ENCODE data around the gene ROCK1.

DNA sequence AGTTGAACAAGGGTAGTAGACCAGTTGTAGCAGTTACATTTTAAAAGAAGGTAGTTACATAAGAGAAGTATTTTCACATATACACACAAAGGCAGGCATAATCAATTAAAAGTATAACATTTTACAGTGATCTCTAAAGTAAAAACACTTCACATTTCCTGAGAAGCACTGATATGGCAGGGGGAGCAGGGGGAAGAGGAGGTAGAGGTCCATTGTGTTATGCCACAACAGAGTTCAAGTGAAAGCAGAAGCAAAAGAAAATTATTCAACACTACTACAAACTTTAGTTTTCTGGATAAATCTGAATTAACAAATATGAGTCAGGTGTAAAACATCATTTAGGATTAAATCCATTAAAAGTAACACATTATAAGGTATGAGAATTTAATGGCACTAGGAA, 38.4 kb downstream of the ROCK1 start:
- TF ChIP-seq, protein P1, sequence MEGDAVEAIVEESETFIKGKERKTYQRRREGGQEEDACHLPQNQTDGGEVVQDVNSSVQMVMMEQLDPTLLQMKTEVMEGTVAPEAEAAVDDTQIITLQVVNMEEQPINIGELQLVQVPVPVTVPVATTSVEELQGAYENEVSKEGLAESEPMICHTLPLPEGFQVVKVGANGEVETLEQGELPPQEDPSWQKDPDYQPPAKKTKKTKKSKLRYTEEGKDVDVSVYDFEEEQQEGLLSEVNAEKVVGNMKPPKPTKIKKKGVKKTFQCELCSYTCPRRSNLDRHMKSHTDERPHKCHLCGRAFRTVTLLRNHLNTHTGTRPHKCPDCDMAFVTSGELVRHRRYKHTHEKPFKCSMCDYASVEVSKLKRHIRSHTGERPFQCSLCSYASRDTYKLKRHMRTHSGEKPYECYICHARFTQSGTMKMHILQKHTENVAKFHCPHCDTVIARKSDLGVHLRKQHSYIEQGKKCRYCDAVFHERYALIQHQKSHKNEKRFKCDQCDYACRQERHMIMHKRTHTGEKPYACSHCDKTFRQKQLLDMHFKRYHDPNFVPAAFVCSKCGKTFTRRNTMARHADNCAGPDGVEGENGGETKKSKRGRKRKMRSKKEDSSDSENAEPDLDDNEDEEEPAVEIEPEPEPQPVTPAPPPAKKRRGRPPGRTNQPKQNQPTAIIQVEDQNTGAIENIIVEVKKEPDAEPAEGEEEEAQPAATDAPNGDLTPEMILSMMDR (IDR thresholded peaks at IDR 0.05; ENCODE audit: extremely low read depth in 1 of 2, insufficient read depth in 1 of 2, low read depth in 1 of 2, low read length in 2 of 2), result no peak
- TF ChIP-seq POLR2AphosphoS5 (IDR thresholded peaks at IDR 0.05; ENCODE audit: insufficient read depth, low read depth, low read length), result no peak
- TF ChIP-seq POLR2A (IDR thresholded peaks at IDR 0.05; ENCODE audit: low read depth, low read length), result no peak
